Liver (tissue), 9 donors: Measurements from ENCODE around the gene OR4N2. TPM values are rescaled to one million over a fixed set of nuclear protein-coding genes. Genes with fewer than 3 reads are reported as not detected.

Source experiments
- DNase-seq: peaks from one replicate; pipeline ENCODE4 v3.0.0-alpha.2; 2017; ENCODE audit warnings: low spot score
- H3K27ac ChIP-seq, 2 donors: one replicate each; pipeline ENCODE4 v1.7.0; 2013; ENCODE audit warnings: inconsistent platforms in 2 of 2, low read length in 2 of 2, control low read depth in 1 of 2, low read depth in 1 of 2, mild to moderate bottlenecking in 1 of 2
- H3K27me3 ChIP-seq, 4 donors: one replicate each; pipeline versions ENCODE4 v1.6.1 to v1.7.0; 2013; ENCODE audit warnings: low read length in 3 of 4, inconsistent platforms in 1 of 4, mild to moderate bottlenecking in 1 of 4, moderate library complexity in 1 of 4; ENCODE audit not compliant: control insufficient read depth in 4 of 4, insufficient read depth in 4 of 4
- H3K36me3 ChIP-seq, 4 donors: one replicate each; pipeline versions ENCODE4 v1.6.1 to v1.7.0; 2013; ENCODE audit warnings: low read length in 3 of 4, mild to moderate bottlenecking in 3 of 4, low read depth in 1 of 4, moderate library complexity in 1 of 4; ENCODE audit not compliant: control insufficient read depth in 4 of 4, insufficient read depth in 3 of 4
- H3K4me1 ChIP-seq, 4 donors: one replicate each; pipeline versions ENCODE4 v1.6.1 to v1.7.0; 2013; ENCODE audit warnings: low read length in 3 of 4, mild to moderate bottlenecking in 3 of 4, moderate library complexity in 1 of 4; ENCODE audit not compliant: control insufficient read depth in 4 of 4, insufficient read depth in 4 of 4
- H3K4me3 ChIP-seq, 3 donors: one replicate each; pipeline versions ENCODE4 v1.6.1 to v1.7.0; 2013; ENCODE audit warnings: low read length in 3 of 3, control low read depth in 1 of 3, low read depth in 1 of 3, mild to moderate bottlenecking in 1 of 3
- H3K9ac ChIP-seq, 2 donors: one replicate each; pipeline ENCODE4 v1.7.0; 2013; ENCODE audit warnings: low read length in 2 of 2, mild to moderate bottlenecking in 2 of 2, moderate library complexity in 2 of 2, control low read depth in 1 of 2, low read depth in 1 of 2
- H3K9me3 ChIP-seq, 4 donors: one replicate each; pipeline versions ENCODE4 v1.6.1 to v1.7.0; 2013; ENCODE audit warnings: low read length in 3 of 4; ENCODE audit not compliant: control insufficient read depth in 4 of 4
- EGR1 ChIP-seq, 2 donors: IDR thresholded peaks; 2 replicates each; pipeline ENCODE4 v1.6.1; 2016 to 2018; ENCODE audit warnings: antibody characterized with exemption in 2 of 2, low read depth in 2 of 2
- FOXA2 ChIP-seq: IDR thresholded peaks from 2 replicates; pipeline ENCODE4 v1.6.1; 2016; ENCODE audit warnings: antibody characterized with exemption
- RAD21 ChIP-seq, 2 donors: IDR thresholded peaks; 2 replicates each; pipeline ENCODE4 v1.6.1; 2016; ENCODE audit warnings: antibody characterized with exemption in 2 of 2, mild to moderate bottlenecking in 2 of 2
- SP1 ChIP-seq: IDR thresholded peaks from 2 replicates; pipeline ENCODE4 v1.6.1; 2018; ENCODE audit warnings: antibody characterized with exemption, mild to moderate bottlenecking
- polyA plus RNA-seq, 2 donors: library from polyadenylated mRNA; stranded (reverse) in 1 of 2; unstranded in 1 of 2; fragments of 200-250 nt in 1 of 2; fragments of >200 nt in 1 of 2; fragmentation: Nextera tagmentation in 1 of 2; extraction: Ambion mirVana in 1 of 2; gene quantifications; one replicate each; pipeline versions ENCODE4 v1.2.1 to v1.2.3, GENCODE V29; 2013 to 2015
- total RNA-seq, 2 donors: library from RNA; depleted of rRNA; stranded (reverse); fragments of >200 nt; gene quantifications; one replicate each; pipeline ENCODE4 v1.2.3, GENCODE V29; 2014
- TF ChIP-seq, protein P1 (sequence below): fragments of 150-350 bp; IDR thresholded peaks from 2 replicates; pipeline ENCODE4 v1.5.1; 2017; ENCODE audit warnings: improper control_type of control experiment, low read depth, low read length; ENCODE audit not compliant: missing input control
- donor health status: healthy.
- donor health status: healthy.
- donor health status: healthy.
- donor health status: healthy.
- donor health status: healthy.

The OR4N2 gene
- total and polyA plus RNA-seq, 4 donors = not detected

- Histone ChIP-seq H3K9me3 (no peaks in the 10 kb centered on the region), H3K36me3 (no peaks in the 10 kb centered on the region), H3K27ac (no peak overlapping the region), H3K9ac (no peak overlapping the region), H3K4me3 (no peak overlapping the region), H3K4me1 (no peaks in the 10 kb centered on the region), H3K27me3 (no peaks in the 10 kb centered on the region)
- TF ChIP-seq SP1 (no peak), EGR1 (IDR thresholded peaks at IDR 0.05; ENCODE audit: low read depth in 2 of 2) (no peak), FOXA2 (no peak), RAD21 (IDR thresholded peaks at IDR 0.05) (peak in 1 of 2 donors; percentile 38)
- TF ChIP-seq, protein P1, sequence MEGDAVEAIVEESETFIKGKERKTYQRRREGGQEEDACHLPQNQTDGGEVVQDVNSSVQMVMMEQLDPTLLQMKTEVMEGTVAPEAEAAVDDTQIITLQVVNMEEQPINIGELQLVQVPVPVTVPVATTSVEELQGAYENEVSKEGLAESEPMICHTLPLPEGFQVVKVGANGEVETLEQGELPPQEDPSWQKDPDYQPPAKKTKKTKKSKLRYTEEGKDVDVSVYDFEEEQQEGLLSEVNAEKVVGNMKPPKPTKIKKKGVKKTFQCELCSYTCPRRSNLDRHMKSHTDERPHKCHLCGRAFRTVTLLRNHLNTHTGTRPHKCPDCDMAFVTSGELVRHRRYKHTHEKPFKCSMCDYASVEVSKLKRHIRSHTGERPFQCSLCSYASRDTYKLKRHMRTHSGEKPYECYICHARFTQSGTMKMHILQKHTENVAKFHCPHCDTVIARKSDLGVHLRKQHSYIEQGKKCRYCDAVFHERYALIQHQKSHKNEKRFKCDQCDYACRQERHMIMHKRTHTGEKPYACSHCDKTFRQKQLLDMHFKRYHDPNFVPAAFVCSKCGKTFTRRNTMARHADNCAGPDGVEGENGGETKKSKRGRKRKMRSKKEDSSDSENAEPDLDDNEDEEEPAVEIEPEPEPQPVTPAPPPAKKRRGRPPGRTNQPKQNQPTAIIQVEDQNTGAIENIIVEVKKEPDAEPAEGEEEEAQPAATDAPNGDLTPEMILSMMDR = peak; percentile 39
- DNase-seq = no peak
Measured at GRCh38 chr14:19878029-19878642, 74.6 kb downstream of the OR4N2 start.

Other genes starting within 250 kb of the OR4N2 start
- gene OR11H2, start 89.9 kb upstream of the OR4N2 start, total RNA-seq = not detected
- gene OR11H2, start 89.9 kb upstream of the OR4N2 start, polyA plus RNA-seq = not detected
- not detected for gene OR4Q3, start 60.2 kb upstream of the OR4N2 start, total RNA-seq
- gene OR4Q3, start 60.2 kb upstream of the OR4N2 start, polyA plus RNA-seq = not detected
- gene OR4M1, start 30.3 kb upstream of the OR4N2 start, total RNA-seq = not detected
- not detected for gene OR4M1, start 30.3 kb upstream of the OR4N2 start, polyA plus RNA-seq
- not detected for gene OR4K2, start 71.4 kb downstream of the OR4N2 start, total RNA-seq
- not detected for gene OR4K2, start 71.4 kb downstream of the OR4N2 start, polyA plus RNA-seq
- not detected for gene OR4K5, start 116.8 kb downstream of the OR4N2 start, total RNA-seq
- not detected for gene OR4K5, start 116.8 kb downstream of the OR4N2 start, polyA plus RNA-seq
- gene OR4K1, start 127.1 kb downstream of the OR4N2 start, total RNA-seq = not detected
- not detected for gene OR4K1, start 127.1 kb downstream of the OR4N2 start, polyA plus RNA-seq
- gene OR4K15, start 171.8 kb downstream of the OR4N2 start, total RNA-seq = not detected
- gene OR4K15, start 171.8 kb downstream of the OR4N2 start, polyA plus RNA-seq = not detected
- gene OR4Q2, start 198.4 kb downstream of the OR4N2 start, total RNA-seq = not detected
- gene OR4Q2, start 198.4 kb downstream of the OR4N2 start, polyA plus RNA-seq = not detected
- not detected for gene OR4K14, start 215.5 kb downstream of the OR4N2 start, total RNA-seq
- gene OR4K14, start 215.5 kb downstream of the OR4N2 start, polyA plus RNA-seq = not detected
- not detected for gene OR4K13, start 232.3 kb downstream of the OR4N2 start, total RNA-seq
- not detected for gene OR4K13, start 232.3 kb downstream of the OR4N2 start, polyA plus RNA-seq